Stimulated activated CD8-positive, alpha-beta memory T cell treated with anti-CD3 and anti-CD28 coated beads, Interleukin-4, amount 100 ng/mL, for 1 hour (primary cell): ENCODE results near the gene TM9SF3.
A peak's percentile ranks its signal among the peaks of the same experiment; 100 is the strongest.
"Not testable (repeated sequence)": the region's sequence is repeated elsewhere in the genome, so short reads cannot be mapped to it uniquely, and the experiment has no call there.

Experiments used
- DNase-seq, 2 donors: peaks; one replicate each; pipeline ENCODE4 v3.0.0-alpha.2; 2020; ENCODE audit warnings: low read depth in 2 of 2, low spot score in 1 of 2

The TM9SF3 gene

DNA sequence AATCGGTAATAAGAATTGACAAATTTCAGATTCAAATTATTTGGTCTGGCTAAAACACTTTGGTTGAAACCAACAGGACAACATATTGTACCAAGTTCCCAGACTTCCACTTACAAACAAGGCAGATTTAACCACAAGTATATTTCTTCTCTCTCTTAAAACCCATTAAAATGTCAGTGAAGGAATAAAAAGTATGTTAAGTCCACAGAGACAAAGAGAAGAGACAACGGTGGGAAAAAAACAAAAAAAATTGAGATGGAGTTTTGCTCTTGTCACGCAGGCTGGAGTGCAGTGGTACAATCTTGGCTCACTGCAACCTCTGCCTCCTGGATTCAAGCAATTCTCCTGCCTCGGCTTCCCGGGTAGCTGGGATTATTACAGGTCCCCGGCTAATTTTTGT, 16.3 kb downstream of the TM9SF3 start:
- no peak for DNase-seq

DNA sequence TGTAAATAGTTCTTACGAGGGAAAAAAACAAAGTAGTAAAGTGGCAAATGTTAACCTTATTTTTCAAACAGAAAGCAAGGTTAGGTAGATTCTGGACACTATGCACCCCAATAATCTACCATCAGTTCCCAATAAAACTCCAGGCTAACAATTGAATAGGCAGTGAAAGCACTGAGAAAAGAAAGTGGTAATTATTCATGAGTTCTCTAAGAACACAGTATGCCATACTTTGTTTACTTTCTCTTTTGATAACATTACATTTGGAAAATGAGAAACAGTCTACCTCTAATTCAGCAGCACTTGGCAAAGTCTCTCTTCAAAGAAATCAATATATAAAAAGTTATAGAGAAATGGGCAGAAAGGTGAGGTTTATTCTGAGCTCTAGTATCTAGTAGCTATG, 18.4 kb downstream of the TM9SF3 start:
- DNase-seq = no peak

DNA sequence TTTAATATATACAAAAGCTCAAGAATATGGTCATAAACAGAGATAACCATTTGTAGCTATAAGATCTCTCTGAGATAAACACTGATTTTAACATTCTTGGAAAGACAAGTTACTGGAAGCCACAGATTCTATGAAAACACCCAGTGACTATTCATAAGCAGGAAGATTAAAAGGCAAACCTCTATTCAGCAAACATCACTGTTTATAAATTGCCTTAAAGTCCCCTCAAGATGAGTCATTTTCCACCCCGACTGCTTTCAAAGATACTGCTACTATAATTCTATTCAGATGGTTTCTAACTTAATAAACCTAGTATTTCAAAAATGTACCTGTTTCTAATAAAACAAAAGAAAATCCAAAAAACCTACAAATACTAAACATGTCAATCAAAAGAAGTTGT, 21.0 kb downstream of the TM9SF3 start:
- DNase-seq = no peak

DNA sequence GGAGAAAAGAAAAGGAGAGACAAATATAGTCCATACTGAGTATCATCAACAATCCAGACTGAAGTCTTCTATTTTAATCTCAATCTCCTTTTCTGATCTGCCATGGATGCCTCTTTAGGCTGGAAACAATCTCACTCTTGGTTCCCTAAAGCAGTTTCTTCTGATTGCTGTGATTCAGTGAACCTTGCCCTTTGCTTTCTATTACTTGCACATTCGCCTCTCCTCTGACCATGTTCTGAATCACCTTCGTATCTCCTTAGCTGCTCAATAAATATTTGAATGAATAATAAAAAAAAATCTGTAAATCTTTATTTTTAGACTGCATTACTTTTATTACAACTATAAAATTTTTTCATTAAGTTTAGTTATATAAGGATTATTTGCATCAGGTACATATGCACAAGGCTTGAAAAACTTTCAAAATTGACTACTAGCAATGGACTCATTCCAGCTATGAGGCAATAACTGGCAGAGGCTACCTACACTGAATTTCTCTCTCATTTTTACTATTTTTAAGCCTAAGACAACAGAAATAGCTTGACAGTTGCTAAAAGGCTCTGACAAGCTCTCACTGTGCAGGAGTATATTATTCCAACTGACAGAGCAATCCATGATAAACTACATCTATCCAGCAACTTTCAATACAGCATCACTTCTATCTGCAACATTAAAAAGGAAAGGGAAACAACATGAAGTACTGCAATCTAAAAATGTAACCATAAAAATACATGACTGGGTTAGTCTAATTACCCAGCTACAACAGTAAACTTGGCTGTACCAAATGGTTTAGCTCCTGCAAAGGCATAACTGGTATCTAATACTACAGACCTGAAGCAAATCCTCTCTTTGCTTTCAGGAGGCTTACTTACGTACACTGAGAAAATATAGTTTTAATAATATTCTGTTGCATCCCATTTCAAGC, 25.6 kb downstream of the TM9SF3 start:
- DNase-seq = no peak

DNA sequence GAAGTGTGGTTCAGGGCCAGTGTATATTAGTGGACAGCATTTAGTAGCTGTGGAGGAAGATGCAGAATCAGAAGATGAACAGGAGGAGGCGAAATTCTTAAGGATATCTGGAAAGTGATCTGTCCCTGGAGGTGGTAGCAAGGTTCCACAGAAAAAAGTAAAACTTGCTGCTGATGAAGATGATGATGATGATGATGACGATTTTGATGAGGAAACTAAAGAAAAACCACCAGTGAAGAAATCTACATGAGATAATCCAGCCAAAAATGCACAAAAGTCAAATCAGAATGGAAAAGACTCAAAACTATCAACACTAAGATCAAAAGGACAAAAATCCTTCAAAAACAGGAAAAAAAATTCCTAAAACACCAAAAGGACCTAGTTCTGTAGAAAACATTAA, 26.3 kb downstream of the TM9SF3 start:
- DNase-seq = no peak

DNA sequence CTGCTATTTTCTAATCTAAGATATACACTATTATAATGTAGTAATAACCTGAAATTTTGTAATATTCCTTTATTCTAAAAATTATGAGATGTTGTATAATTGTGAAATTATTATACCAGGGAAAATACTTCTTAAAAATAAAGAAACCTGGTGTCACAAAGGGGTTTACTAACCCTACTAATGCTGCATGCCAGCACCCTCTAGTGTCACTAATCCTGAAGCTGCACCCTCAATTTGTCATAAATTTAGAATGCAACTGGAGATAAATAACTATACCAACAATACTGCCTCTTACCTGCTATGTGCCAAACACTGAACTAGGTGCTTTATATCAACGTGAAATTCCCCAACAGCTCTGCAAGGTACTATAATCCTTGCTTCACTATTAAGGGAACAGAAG, 30.8 kb downstream of the TM9SF3 start:
- no peak for DNase-seq

DNA sequence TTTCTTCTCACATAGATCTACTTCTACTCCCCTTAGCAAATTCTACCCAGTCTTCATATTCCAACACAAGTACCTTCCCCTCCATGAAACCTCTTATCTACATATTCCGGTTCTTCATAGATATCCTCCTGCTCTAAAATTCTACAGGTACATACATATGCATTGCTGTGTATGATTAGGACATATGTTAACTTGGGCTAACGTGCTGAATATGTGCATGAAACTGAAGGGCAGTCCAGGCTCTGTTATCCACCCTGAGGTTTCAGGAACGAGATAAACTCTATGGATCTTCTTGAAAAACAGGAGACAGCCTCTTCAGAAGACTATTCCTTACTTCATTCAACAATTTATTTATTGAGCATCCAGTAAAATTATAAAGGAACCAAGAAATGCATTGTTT, 31.5 kb downstream of the TM9SF3 start:
- no peak for DNase-seq

DNA sequence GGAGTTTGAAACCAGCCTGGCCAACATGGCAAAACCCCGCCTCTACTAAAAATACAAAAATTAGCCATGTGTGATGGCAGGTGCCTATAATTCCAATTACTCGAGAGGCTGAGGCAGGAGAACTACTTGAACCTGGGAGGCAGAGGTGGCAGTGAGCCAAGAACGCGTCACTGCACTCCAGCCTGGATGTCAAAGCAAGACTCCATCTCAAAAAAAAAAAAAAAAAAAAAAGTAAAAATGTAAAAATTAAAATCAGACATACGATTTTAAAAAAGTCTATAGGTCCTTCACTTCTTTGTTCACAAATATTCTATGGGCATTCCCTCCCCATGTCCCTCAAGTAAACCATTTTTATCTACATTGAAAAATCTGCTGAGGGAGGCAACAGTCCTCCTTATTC, 38.2 kb downstream of the TM9SF3 start:
- no peak for DNase-seq

DNA sequence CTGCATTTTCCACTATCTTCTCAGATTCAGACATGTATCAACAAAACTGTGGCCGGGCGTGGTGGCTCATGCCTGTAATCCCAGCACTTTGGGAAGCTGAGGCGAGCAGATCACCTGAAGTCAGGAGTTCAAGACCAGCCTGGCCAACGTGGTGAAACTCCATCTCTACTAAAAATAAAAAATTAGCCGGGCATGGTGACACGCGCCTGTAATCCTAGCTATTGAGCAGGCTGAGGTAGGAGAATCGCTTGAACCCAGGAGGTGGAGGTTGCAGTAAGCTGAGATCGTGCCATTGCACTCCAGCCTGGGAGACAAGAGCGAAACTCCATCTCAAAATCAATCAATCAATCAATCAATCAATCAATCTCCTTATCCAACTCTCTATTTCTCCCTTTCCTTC, 41.3 kb downstream of the TM9SF3 start:
- DNase-seq = not testable (repeated sequence)

DNA sequence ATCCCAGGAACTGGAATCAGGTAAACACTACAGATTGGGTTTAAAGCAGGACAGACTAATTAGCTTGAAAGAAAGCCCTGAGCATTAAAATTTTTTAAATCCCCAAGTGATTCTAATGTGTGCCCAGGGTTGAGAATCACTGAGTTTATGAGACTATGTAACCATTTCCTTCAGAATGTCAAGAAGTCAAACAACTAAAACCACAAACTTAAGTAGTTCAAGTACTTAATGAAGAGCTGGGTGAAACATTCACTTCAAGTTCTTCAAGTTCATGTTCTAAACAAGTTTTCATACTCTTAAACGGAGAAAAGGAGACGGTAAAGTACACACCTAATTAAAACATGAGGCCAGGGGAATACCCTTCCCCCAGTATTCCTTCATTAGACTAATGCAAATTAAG, 44.9 kb downstream of the TM9SF3 start:
- no peak for DNase-seq

DNA sequence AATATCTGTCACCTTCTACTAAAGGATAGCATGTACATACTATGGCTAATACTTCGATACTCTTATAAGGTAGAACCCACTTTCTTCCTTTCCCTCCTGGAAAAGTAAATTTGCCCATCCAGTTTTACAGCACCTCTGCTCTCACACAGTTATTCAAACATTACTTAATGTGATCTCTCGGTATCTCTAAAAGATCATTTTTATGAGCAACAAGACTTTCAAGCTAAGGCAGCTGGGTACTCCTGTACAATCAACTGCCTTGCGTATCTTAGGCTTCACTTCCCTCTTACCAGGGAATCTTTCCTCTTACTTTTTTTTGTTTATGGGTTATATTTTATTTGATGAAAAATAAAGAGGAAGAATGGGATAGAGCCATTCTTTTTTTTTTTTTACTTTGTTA, 46.6 kb downstream of the TM9SF3 start:
- no peak for DNase-seq

DNA sequence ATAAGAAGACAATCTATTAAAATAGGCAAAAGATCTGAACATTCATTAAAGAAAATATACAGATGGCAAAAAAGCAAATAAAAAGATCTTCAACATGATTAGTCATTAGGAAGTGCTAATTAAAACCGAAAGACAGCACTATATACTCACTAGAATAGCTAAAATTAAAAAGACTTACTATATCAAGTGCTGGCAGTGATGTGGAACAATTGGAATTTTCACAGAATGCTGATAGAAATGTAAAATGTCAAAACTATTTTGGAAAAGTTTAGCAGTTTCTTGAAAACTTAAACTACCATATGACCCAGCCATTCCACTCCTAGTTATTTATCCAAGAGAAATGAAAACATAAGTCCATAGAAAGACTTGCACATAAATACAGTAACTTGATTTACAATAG, 48.1 kb downstream of the TM9SF3 start:
- DNase-seq = no peak

DNA sequence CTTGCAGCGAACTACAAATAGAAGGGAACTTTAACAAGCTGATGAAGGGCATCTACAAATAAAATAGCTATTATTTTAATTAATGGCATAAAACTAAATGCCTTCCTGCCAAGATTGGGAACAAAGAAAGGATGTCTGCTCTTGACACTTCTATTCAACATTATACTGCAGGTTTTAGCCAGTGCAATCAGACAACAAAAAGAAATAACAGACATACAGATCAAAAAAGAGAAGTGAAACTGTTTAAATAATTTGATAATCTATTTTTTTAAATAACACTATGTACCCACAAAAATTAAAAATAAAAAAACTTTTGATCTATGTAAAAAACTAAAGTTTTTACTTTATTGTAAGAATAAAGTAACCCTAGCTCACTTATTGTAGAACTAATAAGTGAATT, 50.7 kb downstream of the TM9SF3 start:
- DNase-seq = no peak

DNA sequence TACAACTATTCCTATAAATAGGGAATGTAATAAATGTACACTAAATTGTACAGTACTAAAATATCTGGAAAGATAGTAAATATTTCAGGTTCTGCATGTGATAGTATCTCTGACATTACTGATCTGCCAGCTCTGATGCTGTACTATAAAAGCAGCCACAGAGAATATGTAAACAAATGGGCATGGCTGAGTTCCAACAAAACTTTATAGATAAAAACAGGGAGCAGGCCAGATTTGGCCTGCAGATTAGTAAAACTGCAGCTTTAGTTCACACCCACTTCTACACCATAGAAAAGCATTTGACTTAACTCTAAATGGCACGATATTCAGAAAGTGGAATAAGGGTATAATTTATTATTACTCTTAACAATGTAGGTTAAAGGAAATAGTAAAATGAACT, 54.3 kb downstream of the TM9SF3 start:
- DNase-seq = no peak

DNA sequence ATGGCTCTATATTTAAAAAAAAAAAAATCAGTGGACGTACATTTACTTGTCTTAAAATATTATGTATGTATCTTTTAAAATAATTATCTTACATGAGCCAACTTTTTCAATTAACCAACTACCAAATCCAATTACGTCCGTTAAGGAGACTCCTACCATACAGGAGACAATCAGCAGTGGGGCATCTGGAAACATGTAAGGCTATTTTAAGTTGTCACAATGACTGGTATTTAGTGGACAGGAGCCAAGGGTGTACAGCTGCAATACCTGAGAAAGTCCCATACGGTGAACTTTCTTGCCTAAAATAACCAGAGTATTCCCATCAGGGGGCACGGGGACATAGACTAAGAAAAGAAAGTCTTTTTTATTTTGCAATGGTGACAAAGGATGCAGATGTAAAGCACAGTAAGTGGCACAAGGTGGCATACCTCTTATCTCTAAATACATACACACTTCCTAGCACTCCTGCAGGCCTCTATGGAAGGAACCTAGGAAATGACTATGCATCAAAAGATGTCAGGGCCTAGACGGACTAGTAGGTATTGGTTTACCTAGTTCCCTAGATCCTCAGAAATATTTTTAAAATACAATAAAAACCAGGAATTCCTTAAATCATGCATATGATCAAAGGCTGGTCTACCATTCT, 57.1 kb downstream of the TM9SF3 start:
- DNase-seq = no peak

DNA sequence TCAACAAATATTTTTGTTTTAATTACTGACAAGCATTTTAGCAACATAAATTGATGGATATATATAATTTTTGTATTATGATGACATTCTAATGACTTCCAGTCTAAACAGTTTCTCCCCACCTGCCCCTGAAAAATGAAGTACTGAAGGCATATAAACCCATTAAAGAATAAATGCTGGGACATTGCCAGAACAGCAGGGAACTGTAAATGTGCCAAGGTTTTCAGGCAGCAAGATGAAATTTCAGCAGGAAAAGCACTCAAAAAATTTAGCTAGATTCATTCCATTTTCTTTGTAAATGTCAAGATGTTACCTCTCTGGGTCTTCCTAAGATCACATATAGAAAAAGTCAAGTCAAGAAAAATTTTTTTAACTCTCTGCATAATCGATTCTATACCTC, 62.1 kb downstream of the TM9SF3 start:
- no peak for DNase-seq

DNA sequence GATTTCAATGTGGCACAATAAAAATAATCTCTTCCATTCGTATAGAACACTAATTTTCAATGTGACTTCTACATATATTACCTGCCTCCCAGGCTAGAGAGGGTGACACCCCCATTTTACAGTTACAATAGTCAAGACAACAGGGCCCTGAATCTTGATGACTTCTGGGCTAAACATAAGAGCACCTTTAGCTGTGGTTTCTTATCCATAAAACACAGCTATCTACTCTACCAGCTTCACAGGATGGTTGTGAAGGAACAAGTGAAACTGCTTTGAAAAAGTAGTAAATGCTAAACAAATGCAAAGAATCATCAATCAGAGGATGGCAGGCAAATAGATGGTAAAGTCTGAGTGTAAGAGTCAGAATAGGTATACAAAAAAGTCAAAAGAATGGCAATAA, 69.5 kb downstream of the TM9SF3 start:
- DNase-seq = no peak

DNA sequence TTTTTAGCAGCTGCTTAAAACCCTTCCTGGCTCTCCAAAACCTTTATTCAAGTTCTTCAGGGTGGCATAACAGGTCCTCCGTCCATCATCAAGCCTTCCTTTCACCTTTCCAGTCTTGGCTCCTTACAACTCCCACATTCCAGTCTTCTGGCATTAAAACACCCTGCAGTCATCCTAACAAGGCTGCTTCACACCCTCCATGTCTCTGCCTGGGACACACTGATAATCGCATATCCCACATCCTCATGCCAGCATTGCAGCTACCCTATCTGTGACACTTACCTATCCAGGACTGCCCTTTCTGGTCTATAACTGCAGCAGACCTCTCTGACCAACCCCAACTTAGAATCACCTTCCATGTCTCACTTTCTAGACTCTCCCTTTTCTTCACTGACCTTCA, 70.5 kb downstream of the TM9SF3 start:
- DNase-seq = no peak

DNA sequence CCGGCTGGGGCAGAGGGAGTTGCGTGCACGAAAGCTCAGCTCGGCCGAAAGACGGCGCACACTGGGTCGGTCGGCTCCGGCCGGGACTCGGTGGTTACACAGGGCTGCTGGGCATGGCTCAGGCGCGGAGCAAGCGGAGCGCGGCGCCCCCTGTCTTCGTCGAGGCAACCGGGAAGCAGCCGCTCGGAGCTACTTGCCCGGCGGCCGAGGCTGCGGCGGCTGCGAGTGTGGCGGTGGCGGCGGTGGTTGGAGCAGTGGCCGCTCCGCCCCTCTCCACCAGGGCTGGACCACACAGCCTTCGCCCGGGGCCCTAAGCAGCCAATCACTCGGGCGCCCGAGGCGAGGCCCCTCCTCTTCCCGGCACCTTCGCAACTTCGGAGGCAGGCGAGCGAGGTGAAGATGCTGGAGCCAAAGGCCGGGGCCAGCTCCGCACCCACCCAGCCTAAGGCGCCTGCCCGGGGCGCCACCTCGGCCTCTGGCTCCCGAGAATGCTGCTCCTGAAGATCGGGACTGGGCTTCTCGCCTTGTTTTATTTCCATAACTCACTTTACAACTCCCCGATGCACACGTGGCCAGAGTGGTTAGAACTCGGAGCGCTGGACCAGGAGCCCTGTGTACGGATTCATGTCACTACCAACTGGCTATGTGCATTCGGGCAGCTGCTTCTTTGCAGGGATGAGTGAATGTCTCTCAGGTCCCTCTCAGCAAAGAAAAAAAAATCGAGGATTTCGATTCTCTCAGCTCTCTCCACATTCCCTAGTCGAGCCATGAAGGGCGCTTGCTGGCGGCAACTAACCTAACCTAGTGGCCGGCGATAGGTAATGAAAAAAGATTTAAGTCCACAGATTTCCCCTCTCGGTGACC, 72.9 kb downstream of the TM9SF3 start, which contains the start of gene TLL2:
TLL2 (minus strand) TSS at position 229 of the 864 bp plus-strand sequence. CDS start 241 bp downstream, outside the sequence.
- DNase-seq = peak in 1 of 2 donors; percentile 5

DNA sequence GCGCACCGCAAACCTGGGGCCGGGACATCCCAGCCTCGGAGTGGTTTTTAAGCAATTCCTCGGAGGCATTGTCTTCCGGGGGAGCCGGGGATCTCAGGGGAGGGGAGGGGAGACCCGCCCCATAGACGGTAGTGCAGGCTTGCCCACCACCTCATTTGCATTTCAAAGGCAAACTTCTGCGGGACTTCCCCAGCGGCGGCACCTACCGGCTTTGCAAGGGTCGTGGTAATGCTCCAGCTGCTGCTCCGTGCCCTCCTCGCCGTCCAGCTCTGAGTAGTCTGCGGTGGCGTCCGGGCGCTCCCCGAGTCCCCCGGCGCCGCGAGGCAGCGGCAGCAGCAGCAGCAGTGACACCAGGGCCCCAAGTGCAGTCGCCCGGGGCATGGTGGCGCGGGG, 73.5 kb downstream of the TM9SF3 start:
- DNase-seq = no peak

DNA sequence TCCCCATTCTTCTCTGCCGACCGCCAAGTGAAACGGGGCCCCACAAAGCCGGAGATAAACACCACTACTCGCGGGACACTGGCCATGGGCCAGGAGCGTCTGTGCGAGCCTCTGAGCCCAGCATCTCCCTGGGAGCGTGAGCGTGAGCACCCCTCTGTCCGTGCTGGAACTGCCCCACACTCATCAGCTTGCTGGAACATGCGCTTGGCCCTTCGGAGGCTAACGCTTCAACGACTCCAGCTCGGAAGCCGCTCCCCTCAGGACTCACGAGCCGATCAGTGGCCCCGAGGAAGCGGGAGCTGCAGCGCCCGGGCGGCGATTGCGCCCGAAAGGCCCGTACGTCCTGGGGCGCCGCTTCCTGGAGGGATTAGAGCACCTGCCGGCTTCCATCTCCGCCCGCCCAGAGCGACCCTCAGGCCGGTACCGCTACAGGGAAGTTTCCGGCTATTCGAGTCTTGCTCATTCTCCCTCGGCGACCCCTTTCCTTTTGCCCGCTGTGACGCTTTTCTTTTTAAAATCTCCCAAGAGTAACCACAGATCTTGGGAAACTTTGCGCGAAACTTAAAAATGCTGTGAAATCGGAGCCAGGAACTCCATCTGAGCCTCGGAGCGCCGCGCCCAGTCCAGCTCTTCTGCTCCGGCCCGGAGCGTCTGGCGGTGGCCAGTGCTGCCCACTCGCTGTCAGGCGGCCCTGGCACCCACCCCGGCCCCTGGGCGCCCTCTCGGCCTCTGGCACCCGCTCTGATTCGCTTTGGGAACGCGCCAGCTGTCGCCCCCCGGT, 74.1 kb downstream of the TM9SF3 start:
- no peak for DNase-seq
